GM12878 (cell line): ENCODE measurements around the gene SNRK. TPM values are rescaled to one million over a fixed set of nuclear protein-coding genes. Genes with fewer than 3 reads are reported as not detected.

Source experiments
- ATAC-seq: fragments of 200-7000 bp; cut with Tn5 transposase; 3 replicates; pipeline ENCODE4 v1.9.1; 2020; ENCODE audit warnings: mild to moderate bottlenecking, moderate library complexity
- BruUV-seq: library from RNA; stranded (reverse); fragments of 400-500 nt; replicated peaks from 2 replicates; lab custom pipeline; 2021; lab: Mats Ljungman, UMichigan
- CTCF ChIA-PET: fragments of 300-600 bp; sonication (Branson Sonifier 250); formaldehyde crosslinking; extraction: SDS; loops from one replicate; lab custom pipeline; 2021; ENCODE audit warnings: inconsistent platforms; lab: Yijun Ruan, JAX
- POLR2A ChIA-PET: fragments of 350-600 bp; formaldehyde crosslinking; extraction: SDS; loops from one replicate; lab custom pipeline; 2021; ENCODE audit warnings: inconsistent platforms; lab: Charles Lee
- RAD21 ChIA-PET: fragments of 300-600 bp; sonication (Branson Sonifier 250); formaldehyde crosslinking; loops from one replicate; lab custom pipeline; 2023; ENCODE audit warnings: antibody characterized with exemption; ENCODE audit not compliant: unreplicated experiment; lab: Charles Lee
- SMC1A ChIA-PET: fragments of 300-600 bp; sonication (Branson Sonifier 250); formaldehyde crosslinking; loops from one replicate; lab custom pipeline; 2023; ENCODE audit not compliant: unreplicated experiment, uncharacterized antibody; lab: Charles Lee
- DNase-seq: peaks from one replicate; pipeline ENCODE4 v3.0.0-alpha.2; 2011; ENCODE audit warnings: low read depth, low spot score
- FAIRE-seq: peaks from 3 replicates; lab custom pipeline; 2011; peaks lifted over from hg19 to GRCh38; lab: Jason Lieb, UNC
- H2AFZ ChIP-seq: 2 replicates; pipeline ENCODE4 v1.6.0; 2011; ENCODE audit warnings: low read depth, low read length, control low read depth; ENCODE audit not compliant: control insufficient read depth
- H3K27ac ChIP-seq: 2 replicates; pipeline ENCODE4 v1.5.1; 2011; ENCODE audit warnings: control low read depth; ENCODE audit not compliant: control insufficient read depth, insufficient read depth
- H3K27me3 ChIP-seq, 2 experiments: replicated peaks in 1 of 2; 2 replicates each; pipeline versions ENCODE4 v1.6.0 to v1.6.1; 2011; ENCODE audit warnings: low read length in 1 of 2; ENCODE audit not compliant: control insufficient read depth in 2 of 2, insufficient read depth in 2 of 2
- H3K36me3 ChIP-seq, 2 experiments: 2 replicates each; pipeline ENCODE4 v1.5.1; 2011; ENCODE audit warnings: low read length in 1 of 2; ENCODE audit not compliant: control insufficient read depth in 2 of 2, insufficient read depth in 2 of 2
- H3K4me1 ChIP-seq: 2 replicates; pipeline ENCODE4 v1.6.1; 2011; ENCODE audit warnings: mild to moderate bottlenecking, low read length, moderate library complexity, mixed read lengths; ENCODE audit not compliant: control insufficient read depth, insufficient read depth
- H3K4me2 ChIP-seq: 2 replicates; pipeline ENCODE4 v1.6.0; 2011; ENCODE audit warnings: control low read depth; ENCODE audit not compliant: control insufficient read depth, insufficient read depth
- H3K4me3 ChIP-seq: fragments of 200-600 bp; sonication (generic); 2 replicates; pipeline ENCODE4 v1.5.1; 2016
- H3K79me2 ChIP-seq: 2 replicates; pipeline ENCODE4 v1.6.0; 2011; ENCODE audit warnings: low read length; ENCODE audit not compliant: control insufficient read depth, insufficient read depth
- H3K9ac ChIP-seq: 2 replicates; pipeline ENCODE4 v1.8.0; 2011; ENCODE audit warnings: low read length, control low read depth, mixed read lengths; ENCODE audit not compliant: control insufficient read depth, insufficient read depth
- H3K9me3 ChIP-seq: replicated peaks from 3 replicates; pipeline ENCODE4 v1.5.1; 2011; ENCODE audit warnings: mild to moderate bottlenecking, low read length; ENCODE audit not compliant: control insufficient read depth, insufficient read depth
- H4K20me1 ChIP-seq: 2 replicates; pipeline ENCODE4 v1.6.0; 2011; ENCODE audit not compliant: control insufficient read depth, insufficient read depth
- ASH2L ChIP-seq: fragments of 300-600, 200-600 bp; sonication (generic); IDR thresholded peaks from 2 replicates; pipeline ENCODE4 v1.6.1; 2017; ENCODE audit warnings: low read depth, mild to moderate bottlenecking, borderline replicate concordance
- CBX5 ChIP-seq: sonication (generic); IDR thresholded peaks from 2 replicates; pipeline ENCODE4 v1.6.1; 2016; ENCODE audit warnings: low read depth, moderate library complexity, mild to moderate bottlenecking, inconsistent platforms
- EGR1 ChIP-seq, 2 experiments: IDR thresholded peaks; 1 replicate in 1 of 2; 2 replicates in 1 of 2; pipeline ENCODE4 v1.6.1; 2011 to 2012; ENCODE audit warnings: low read depth in 2 of 2, low read length in 2 of 2, borderline replicate concordance in 1 of 2, mild to moderate bottlenecking in 1 of 2, moderate library complexity in 1 of 2
- MXI1 ChIP-seq: fragments of 150-350 bp; IDR thresholded peaks from 2 replicates; pipeline ENCODE4 v1.6.1; 2011; ENCODE audit warnings: low read depth, mild to moderate bottlenecking, inconsistent platforms, low read length, improper control_type of control experiment
- PML ChIP-seq: IDR thresholded peaks from 2 replicates; pipeline ENCODE4 v1.6.1; 2012; ENCODE audit warnings: low read length, inconsistent platforms
- SMAD1 ChIP-seq: fragments of 450-650 bp; IDR thresholded peaks from 2 replicates; pipeline ENCODE4 v1.6.1; 2018; ENCODE audit warnings: mild to moderate bottlenecking, low read depth; ENCODE audit not compliant: partially characterized antibody
- SREBF1 ChIP-seq: IDR thresholded peaks from 2 replicates; pipeline ENCODE4 v1.6.1; 2012; ENCODE audit warnings: mild to moderate bottlenecking, low read length
- WRNIP1 ChIP-seq: IDR thresholded peaks from 2 replicates; pipeline ENCODE4 v1.6.1; 2011; ENCODE audit warnings: low read depth, low read length, improper control_type of control experiment, borderline replicate concordance
- ZNF207 ChIP-seq: fragments of 450-650 bp; IDR thresholded peaks from 2 replicates; pipeline ENCODE4 v1.6.1; 2014; ENCODE audit warnings: antibody characterized with exemption, mild to moderate bottlenecking, borderline replicate concordance
- ZZZ3 ChIP-seq: IDR thresholded peaks from 2 replicates; pipeline ENCODE4 v1.6.1; 2011; ENCODE audit warnings: low read depth; ENCODE audit not compliant: control insufficient read depth, insufficient read length
- WGBS: methylation state at CpG from one replicate; pipeline ENCODE4 v1.1.6; 2016; ENCODE audit warnings: low lambda C conversion rate; ENCODE audit not compliant: insufficient replicate concordance, insufficient coverage; ENCODE audit errors: missing lambda C conversion rate; 5-methylcytosine and 5-hydroxymethylcytosine counted together
- in situ Hi-C: fragments of 300-500 bp; cut with MboI; formaldehyde crosslinking; loops from 9 replicates; pipeline ENCODE4 v1.14.3; 2018; ENCODE audit warnings: mixed read lengths
- intact Hi-C: fragments of 100-400 bp; cut with micrococcal nuclease; formaldehyde crosslinking; loops from one replicate; pipeline ENCODE4 v1.14.2; 2022; ENCODE audit not compliant: unreplicated experiment
- polyA plus RNA-seq, 11 experiments: library from polyadenylated mRNA; depleted of rRNA in 4 of 11; unstranded in 6 of 11; stranded (reverse) in 5 of 11; fragments of >200 nt; fragmentation: Nextera tagmentation in 4 of 11; fragmentation: Illumina TruSeq in 1 of 11; extraction: Ambion mirVana in 4 of 11; extraction: Trizol in 1 of 11; gene quantifications; 1 replicate in 1 of 11; 2 replicates in 10 of 11; pipeline versions ENCODE4 v1.2.1 to v1.2.3, GENCODE V29; 2011 to 2016; ENCODE audit warnings: inconsistent platforms in 2 of 11, missing spikeins in 2 of 11, low read depth in 1 of 11
- total RNA-seq, 4 experiments: library from RNA; depleted of rRNA in 3 of 4; stranded (reverse); fragments of >200 nt in 3 of 4; fragmentation: Illumina TruSeq in 1 of 4; extraction: Trizol in 1 of 4; gene quantifications; 2 replicates each; pipeline versions ENCODE4 v1.2.1 to v1.2.3, GENCODE V29; 2013 to 2021
- TF ChIP-seq, protein P1 (sequence below): IDR thresholded peaks from 2 replicates; pipeline ENCODE4 v1.6.1; 2012; ENCODE audit warnings: low read depth, low read length, improper control_type of control experiment
- TF ChIP-seq, protein P2 (sequence below): fragments of 450-650 bp; IDR thresholded peaks from 2 replicates; pipeline ENCODE4 v1.6.1; 2014; ENCODE audit warnings: mild to moderate bottlenecking

The SNRK gene
- total and polyA plus RNA-seq, 10 of the 15 experiments (the other 5 are each of a cell fraction or from before 2014, with no cell fraction given), result 1.6 to 12.1 (median 7.6) TPM

DNA sequence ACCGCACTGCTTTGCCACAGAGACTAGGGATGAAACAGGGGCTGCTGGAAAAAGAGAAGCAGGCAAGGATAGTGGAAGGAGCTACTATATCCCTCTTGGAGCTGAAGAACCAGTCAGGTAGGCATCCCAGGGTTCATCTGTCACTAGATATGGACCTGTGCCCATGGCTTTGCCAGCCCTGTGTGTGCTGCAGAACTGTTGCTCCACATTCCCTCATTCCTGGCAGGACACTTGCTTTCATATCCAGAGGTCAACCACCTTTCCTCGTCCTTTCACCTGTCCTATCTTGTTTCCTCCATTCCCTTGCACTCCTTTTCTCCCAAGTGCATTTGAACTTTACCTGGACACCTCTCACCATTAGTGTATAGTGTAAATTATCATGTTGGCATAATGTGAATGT, 12.0 kb downstream of the SNRK start:
- Histone ChIP-seq H3K4me1 (peaks cover 15% of the 10 kb centered on the region), H3K9ac (no peak overlapping the region), H2AFZ (no peak overlapping the region), H3K36me3 (peaks cover 0 to 3% of the 10 kb centered on the region in 2 experiments; a peak in 3 of 4 replicates), H3K27me3 (no peaks in the 10 kb centered on the region), H3K9me3 (no peaks in the 10 kb centered on the region), H3K4me3 (no peak overlapping the region), H3K79me2 (peaks cover 25% of the 10 kb centered on the region), H4K20me1 (no peaks in the 10 kb centered on the region), H3K27ac (no peak overlapping the region), H3K4me2 (no peak overlapping the region)
- intact Hi-C loops (no loop called here), in situ Hi-C loops (no loop called here)
- TF ChIP-seq CBX5 (no peak), EGR1 (IDR thresholded peaks at IDR 0.05; ENCODE audit: borderline replicate concordance in 1 of 2, low read depth in 2 of 2, low read length in 2 of 2) (no peak)
- CTCF ChIA-PET, result interaction anchor here (0.6 to 0.8 kb wide), 2 partner anchors 22 to 86 kb away, joined by 3 to 5 read pairs; no protein-coding TSS in a partner anchor
- DNase-seq (no peak), FAIRE-seq (no peak), ATAC-seq (no peak)
- WGBS, result 100% methylated on average over 2 of the region's 2 CpGs
- BruUV-seq, result no TSS peak
- SMC1A ChIA-PET, result interaction anchor here (2.7 kb wide), 1 partner anchor 8 kb away, joined by 10 read pairs; no protein-coding TSS in a partner anchor
- RAD21 ChIA-PET, result no interaction called here
- POLR2A ChIA-PET, result no interaction called here

DNA sequence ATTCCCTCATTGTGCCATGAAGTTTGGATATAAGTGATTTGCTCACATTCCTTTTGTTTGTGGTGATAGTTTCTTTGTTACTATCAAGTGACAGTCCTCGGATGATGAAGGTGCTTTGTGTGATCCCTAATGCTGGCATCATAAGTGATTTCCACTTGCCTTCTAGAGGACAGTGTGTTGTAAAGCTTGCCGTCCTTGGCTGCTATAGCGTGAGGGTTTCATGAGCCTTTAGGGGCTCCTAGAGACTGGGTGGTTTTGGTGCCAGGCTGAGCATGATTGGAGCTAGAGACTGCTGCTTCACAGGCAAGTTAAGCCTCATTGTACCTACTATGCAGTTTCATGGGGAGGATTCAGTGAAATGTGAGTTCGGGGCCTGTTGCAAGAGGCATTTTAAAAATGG, 12.4 kb downstream of the SNRK start:
- no peak overlapping the region for H3K27ac ChIP-seq
- no TSS peak for BruUV-seq
- ChIA-PET SMC1A (interaction anchor here (2.7 kb wide), 1 partner anchor 9 kb away, joined by 10 read pairs; no protein-coding TSS in a partner anchor), CTCF (interaction anchor here (0.6 to 1.5 kb wide), 2 partner anchors 16 to 86 kb away, joined by 3 to 5 read pairs; no protein-coding TSS in a partner anchor), POLR2A (no interaction called here), RAD21 (no interaction called here)
- peaks cover 15% of the 10 kb centered on the region for H3K4me1 ChIP-seq
- H3K9me3 ChIP-seq, result no peaks in the 10 kb centered on the region
- peaks cover 0 to 8% of the 10 kb centered on the region in 2 experiments; a peak in 3 of 4 replicates for H3K36me3 ChIP-seq
- H3K4me2 ChIP-seq, result no peak overlapping the region
- DNase-seq (no peak), ATAC-seq (no peak), FAIRE-seq (no peak)
- H3K27me3 ChIP-seq, result no peaks in the 10 kb centered on the region
- H3K79me2 ChIP-seq, result peaks cover 22% of the 10 kb centered on the region
- H4K20me1 ChIP-seq, result no peaks in the 10 kb centered on the region
- in situ Hi-C loops (no loop called here), intact Hi-C loops (no loop called here)
- H3K9ac ChIP-seq, result no peak overlapping the region
- H3K4me3 ChIP-seq, result no peak overlapping the region
- H2AFZ ChIP-seq, result no peak overlapping the region
- TF ChIP-seq SREBF1, result no peak
- TF ChIP-seq SMAD1, result no peak
- TF ChIP-seq MXI1, result no peak
- no peak for TF ChIP-seq WRNIP1
- TF ChIP-seq, protein P1, sequence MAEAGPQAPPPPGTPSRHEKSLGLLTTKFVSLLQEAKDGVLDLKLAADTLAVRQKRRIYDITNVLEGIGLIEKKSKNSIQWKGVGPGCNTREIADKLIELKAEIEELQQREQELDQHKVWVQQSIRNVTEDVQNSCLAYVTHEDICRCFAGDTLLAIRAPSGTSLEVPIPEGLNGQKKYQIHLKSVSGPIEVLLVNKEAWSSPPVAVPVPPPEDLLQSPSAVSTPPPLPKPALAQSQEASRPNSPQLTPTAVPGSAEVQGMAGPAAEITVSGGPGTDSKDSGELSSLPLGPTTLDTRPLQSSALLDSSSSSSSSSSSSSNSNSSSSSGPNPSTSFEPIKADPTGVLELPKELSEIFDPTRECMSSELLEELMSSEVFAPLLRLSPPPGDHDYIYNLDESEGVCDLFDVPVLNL, result no peak
- TF ChIP-seq ZNF207, result no peak
- TF ChIP-seq ASH2L, result no peak
- TF ChIP-seq PML, result no peak
- no peak for TF ChIP-seq ZZZ3
- TF ChIP-seq, protein P2, sequence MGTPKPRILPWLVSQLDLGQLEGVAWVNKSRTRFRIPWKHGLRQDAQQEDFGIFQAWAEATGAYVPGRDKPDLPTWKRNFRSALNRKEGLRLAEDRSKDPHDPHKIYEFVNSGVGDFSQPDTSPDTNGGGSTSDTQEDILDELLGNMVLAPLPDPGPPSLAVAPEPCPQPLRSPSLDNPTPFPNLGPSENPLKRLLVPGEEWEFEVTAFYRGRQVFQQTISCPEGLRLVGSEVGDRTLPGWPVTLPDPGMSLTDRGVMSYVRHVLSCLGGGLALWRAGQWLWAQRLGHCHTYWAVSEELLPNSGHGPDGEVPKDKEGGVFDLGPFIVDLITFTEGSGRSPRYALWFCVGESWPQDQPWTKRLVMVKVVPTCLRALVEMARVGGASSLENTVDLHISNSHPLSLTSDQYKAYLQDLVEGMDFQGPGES, result no peak
- 72% methylated on average over 4 of the region's 4 CpGs for WGBS
